Smooth muscle cell (in vitro differentiated cells): ENCODE data around the gene RECK. TPM values are rescaled to one million over a fixed set of nuclear protein-coding genes. Genes with fewer than 3 reads are reported as not detected.

Source experiments
- DNase-seq: peaks from one replicate; lab custom pipeline; 2025; ENCODE audit not compliant: unreplicated experiment; lab: John Stamatoyannopoulos, UW
- H2AFZ ChIP-seq: fragments of 200-600 bp; sonication (generic); 2 replicates; pipeline ENCODE4 v1.6.0; 2016; ENCODE audit warnings: antibody characterized with exemption, low read depth, mild to moderate bottlenecking
- H3F3A ChIP-seq: fragments of 200-600 bp; sonication (generic); 2 replicates; pipeline ENCODE4 v1.6.0; 2017; ENCODE audit warnings: antibody characterized with exemption, low read depth
- H3K27ac ChIP-seq: fragments of 200-600 bp; sonication (generic); 2 replicates; pipeline ENCODE4 v1.5.1; 2016; ENCODE audit warnings: low read depth, mild to moderate bottlenecking
- H3K27me3 ChIP-seq: fragments of 200-600 bp; sonication (generic); 2 replicates; pipeline ENCODE4 v1.6.1; 2016; ENCODE audit warnings: low read depth, mild to moderate bottlenecking
- H3K36me3 ChIP-seq: fragments of 200-600 bp; sonication (generic); 2 replicates; pipeline ENCODE4 v1.5.1; 2016; ENCODE audit warnings: low read depth
- H3K4me1 ChIP-seq: fragments of 200-600 bp; sonication (generic); 2 replicates; pipeline ENCODE4 v1.5.1; 2016; ENCODE audit warnings: low read depth
- H3K4me2 ChIP-seq: fragments of 200-600 bp; sonication (generic); 2 replicates; pipeline ENCODE4 v1.6.0; 2016; ENCODE audit warnings: mild to moderate bottlenecking
- H3K4me3 ChIP-seq: fragments of 200-600 bp; sonication (generic); 2 replicates; pipeline ENCODE4 v1.5.1; 2016; ENCODE audit warnings: mild to moderate bottlenecking
- H3K79me2 ChIP-seq: fragments of 200-600 bp; sonication (generic); 2 replicates; pipeline ENCODE4 v1.6.0; 2016; ENCODE audit warnings: low read depth, mild to moderate bottlenecking
- H3K9ac ChIP-seq: fragments of 200-600 bp; sonication (generic); 2 replicates; pipeline ENCODE4 v1.6.0; 2016; ENCODE audit warnings: low read depth
- H3K9me3 ChIP-seq: fragments of 200-600 bp; sonication (generic); replicated peaks from 2 replicates; pipeline ENCODE4 v1.5.1; 2016; ENCODE audit warnings: low read depth
- H4K20me1 ChIP-seq: fragments of 200-600 bp; sonication (generic); 2 replicates; pipeline ENCODE4 v1.6.0; 2016; ENCODE audit warnings: low read depth
- CTCF ChIP-seq: fragments of 200-600 bp; sonication (generic); IDR thresholded peaks from 2 replicates; pipeline ENCODE4 v1.5.1; 2017; ENCODE audit warnings: borderline replicate concordance, mild to moderate bottlenecking, antibody characterized with exemption; ENCODE audit not compliant: insufficient read depth, poor library complexity, severe bottlenecking
- WGBS: methylation state at CpG from one replicate; pipeline ENCODE4 v1.1.7; 2016; ENCODE audit warnings: low lambda C conversion rate; 5-methylcytosine and 5-hydroxymethylcytosine counted together
- polyA plus RNA-seq: library from polyadenylated mRNA; unstranded; fragments of >200 nt; fragmentation: Nextera tagmentation; extraction: Ambion mirVana; gene quantifications from 2 replicates; pipeline ENCODE4 v1.2.1, GENCODE V29; 2016
- total RNA-seq: library from RNA; depleted of rRNA; stranded (reverse); fragments of >200 nt; gene quantifications from 2 replicates; pipeline ENCODE4 v1.2.3, GENCODE V29; 2014

Gene RECK
- total and polyA plus RNA-seq, 2 experiments from 2014 or later, result 42.9 to 50.0 TPM

- Histone ChIP-seq H3F3A (peaks cover 4% of the 10 kb centered on the region), H3K27ac (peak overlapping the region; percentile 23), H3K4me2 (peak overlapping the region; percentile 51), H3K4me1 (peaks cover 8% of the 10 kb centered on the region), H3K9ac (no peak overlapping the region), H3K9me3 (no peaks in the 10 kb centered on the region), H3K4me3 (no peak overlapping the region), H3K36me3 (no peaks in the 10 kb centered on the region), H2AFZ (no peak overlapping the region), H4K20me1 (no peaks in the 10 kb centered on the region), H3K79me2 (no peaks in the 10 kb centered on the region), H3K27me3 (no peaks in the 10 kb centered on the region)
- 73% methylated on average over 8 of the region's 8 CpGs for WGBS
- no peak for DNase-seq
- no peak for TF ChIP-seq CTCF
Observed at GRCh38 chr9:36091026-36091953, 54.6 kb downstream of the RECK start.

- no peak overlapping the region for H3K9ac ChIP-seq
- no peak overlapping the region for H3K4me3 ChIP-seq
- H4K20me1 ChIP-seq, result no peaks in the 10 kb centered on the region
- H3K4me1 ChIP-seq, result peaks cover 8% of the 10 kb centered on the region
- no peaks in the 10 kb centered on the region for H3K9me3 ChIP-seq
- peaks cover 4% of the 10 kb centered on the region for H3F3A ChIP-seq
- H2AFZ ChIP-seq, result no peak overlapping the region
- H3K27ac ChIP-seq, result peak overlapping the region; percentile 23
- TF ChIP-seq CTCF, result no peak
- no peaks in the 10 kb centered on the region for H3K79me2 ChIP-seq
- H3K4me2 ChIP-seq, result no peak overlapping the region
- no peaks in the 10 kb centered on the region for H3K27me3 ChIP-seq
- 100% methylated on average over 1 of the region's 1 CpG for WGBS
- no peaks in the 10 kb centered on the region for H3K36me3 ChIP-seq
- no peak for DNase-seq
Observed at GRCh38 chr9:36092014-36092413, 55.3 kb downstream of the RECK start.

GRCh38 chr9:36092509-36093215, 55.9 kb downstream of the RECK start:
- H3K79me2 ChIP-seq, result no peaks in the 10 kb centered on the region
- no peaks in the 10 kb centered on the region for H4K20me1 ChIP-seq
- no peak overlapping the region for H2AFZ ChIP-seq
- TF ChIP-seq CTCF, result no peak
- no peak overlapping the region for H3K4me3 ChIP-seq
- 96% methylated on average over 9 of the region's 9 CpGs for WGBS
- H3F3A ChIP-seq, result peaks cover 4% of the 10 kb centered on the region
- peaks cover 8% of the 10 kb centered on the region for H3K4me1 ChIP-seq
- no peak overlapping the region for H3K9ac ChIP-seq
- H3K27me3 ChIP-seq, result no peaks in the 10 kb centered on the region
- no peak overlapping the region for H3K27ac ChIP-seq
- H3K36me3 ChIP-seq, result no peaks in the 10 kb centered on the region
- no peaks in the 10 kb centered on the region for H3K9me3 ChIP-seq
- H3K4me2 ChIP-seq, result no peak overlapping the region
- DNase-seq, result no peak
